Stomach (tissue), 9 donors: Measurements from ENCODE around the gene TRAIP. TPM values are rescaled to one million over a fixed set of nuclear protein-coding genes. Genes with fewer than 3 reads are reported as not detected.
A peak's percentile ranks its signal among the peaks of the same experiment; 100 is the strongest.

Experiments used
- DNase-seq, 2 donors: peaks; one replicate each; pipeline versions ENCODE4 v3.0.0 to v3.0.0-alpha.2; 2013 to 2019
- H3K27ac ChIP-seq, 5 donors: fragments of 200-600 bp in 4 of 5; sonication (generic) in 4 of 5; one replicate each; pipeline ENCODE4 v1.5.1; 2013 to 2019; ENCODE audit warnings: mild to moderate bottlenecking in 1 of 5, moderate library complexity in 1 of 5
- H3K27me3 ChIP-seq, 3 donors: fragments of 200-600 bp; sonication (generic); one replicate each; pipeline ENCODE4 v1.5.1; 2017 to 2019; ENCODE audit warnings: mixed run types in 1 of 3
- H3K36me3 ChIP-seq, 4 donors: fragments of 200-600 bp; sonication (generic); 1 replicate in 3 of 4; 2 replicates in 1 of 4; pipeline ENCODE4 v1.5.1; 2016 to 2019
- H3K4me1 ChIP-seq, 4 donors: fragments of 200-600 bp; sonication (generic); one replicate each; pipeline ENCODE4 v1.5.1; 2016 to 2019
- H3K4me3 ChIP-seq, 4 donors: fragments of 200-600 bp; sonication (generic) in 3 of 4; one replicate each; pipeline ENCODE4 v1.5.1; 2016 to 2019; ENCODE audit warnings: mild to moderate bottlenecking in 1 of 4
- H3K9me3 ChIP-seq, 4 donors: fragments of 200-600 bp; sonication (generic); one replicate each; pipeline ENCODE4 v1.5.1; 2016 to 2019
- EP300 ChIP-seq: sonication (generic); formaldehyde crosslinking; IDR thresholded peaks from one replicate; pipeline ENCODE4 v1.6.1; 2017; ENCODE audit warnings: antibody characterized with exemption
- POLR2A ChIP-seq, 4 donors: fragments of 450-650 bp; IDR thresholded peaks; one replicate each; pipeline ENCODE4 v1.6.1; 2016; ENCODE audit warnings: antibody characterized with exemption in 4 of 4, control low read depth in 2 of 4, mild to moderate bottlenecking in 1 of 4, moderate library complexity in 1 of 4
- POLR2AphosphoS5 ChIP-seq, 3 donors: sonication (generic); formaldehyde crosslinking; IDR thresholded peaks; one replicate each; pipeline ENCODE4 v1.6.1; 2016; ENCODE audit warnings: antibody characterized with exemption in 3 of 3
- WGBS, 5 donors: extraction: QIAGEN DNeasy Blood & Tissue Kit in 3 of 5; methylation state at CpG; one replicate each; pipeline versions ENCODE4 v1.1.5 to v1.1.7; 2013 to 2018; 5-methylcytosine and 5-hydroxymethylcytosine counted together
- intact Hi-C: fragments of 100-400 bp; cut with DNase I; formaldehyde crosslinking; loops from one replicate; pipeline ENCODE4 v1.15.1; 2023; ENCODE audit warnings: low total_unique reads
- polyA plus RNA-seq, 3 donors: library from polyadenylated mRNA; stranded (reverse); fragments of 200-250 nt; gene quantifications; one replicate each; pipeline ENCODE4 v1.2.3, GENCODE V29; 2013
- total RNA-seq, 5 donors: library from RNA; depleted of rRNA; stranded (reverse); fragments of >200 nt; gene quantifications; one replicate each; pipeline versions ENCODE4 v1.1.0 to v1.2.3, GENCODE V29; 2014 to 2016
- TF ChIP-seq, protein P1 (sequence below), 7 experiments: fragments of 450-650 bp in 4 of 7; fragments of 200-600 bp in 3 of 7; sonication (generic) in 3 of 7; IDR thresholded peaks; one replicate each; pipeline ENCODE4 v1.5.1; 2016 to 2019; ENCODE audit warnings: antibody characterized with exemption in 7 of 7, control low read depth in 2 of 7, mild to moderate bottlenecking in 1 of 7
- donor health status: healthy with polysubstance abuse.
- donor health status: Bipolar disorder and iron deficiency.
- donor health status: healthy.

The TRAIP gene
- total and polyA plus RNA-seq, 8 donors, result 1.5 to 7.0 (median 2.5) TPM; not detected in 2

DNA sequence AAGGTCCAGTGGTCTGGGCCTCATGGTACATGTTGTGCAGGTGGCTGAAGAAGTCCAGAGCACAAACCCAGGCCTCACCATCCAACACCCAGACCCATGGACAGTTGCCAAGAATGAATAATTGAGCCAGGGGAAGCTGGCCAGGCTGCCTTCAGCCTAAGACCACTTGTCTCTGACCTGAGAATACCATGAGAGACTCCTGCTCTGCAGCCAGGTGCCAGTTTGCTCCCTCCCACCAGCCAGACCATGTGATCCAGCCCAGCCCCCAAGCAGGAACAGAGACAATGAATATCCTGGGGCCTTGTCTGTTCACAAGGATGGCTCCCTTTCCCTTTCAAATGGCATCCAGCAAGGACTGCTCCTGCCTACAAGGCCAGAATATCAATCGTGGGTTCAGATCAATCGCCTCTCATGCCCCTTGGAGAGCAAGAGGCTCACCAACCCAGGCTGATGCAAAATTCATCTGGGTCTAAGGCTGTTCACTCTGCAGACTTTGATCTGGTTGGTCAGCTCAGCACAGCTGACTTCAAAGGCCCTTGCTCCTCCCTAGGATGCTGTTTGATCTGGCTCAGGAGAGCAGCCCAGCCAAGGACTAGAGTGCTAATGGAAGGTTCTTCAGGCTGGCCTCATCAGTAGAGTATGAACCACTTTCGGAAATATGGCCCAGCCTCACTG, 13.4 kb downstream of the TRAIP start:
- TF ChIP-seq POLR2AphosphoS5 (IDR thresholded peaks at IDR 0.05) (no peak), EP300 (no peak), POLR2A (IDR thresholded peaks at IDR 0.05) (no peak)
- TF ChIP-seq, protein P1, sequence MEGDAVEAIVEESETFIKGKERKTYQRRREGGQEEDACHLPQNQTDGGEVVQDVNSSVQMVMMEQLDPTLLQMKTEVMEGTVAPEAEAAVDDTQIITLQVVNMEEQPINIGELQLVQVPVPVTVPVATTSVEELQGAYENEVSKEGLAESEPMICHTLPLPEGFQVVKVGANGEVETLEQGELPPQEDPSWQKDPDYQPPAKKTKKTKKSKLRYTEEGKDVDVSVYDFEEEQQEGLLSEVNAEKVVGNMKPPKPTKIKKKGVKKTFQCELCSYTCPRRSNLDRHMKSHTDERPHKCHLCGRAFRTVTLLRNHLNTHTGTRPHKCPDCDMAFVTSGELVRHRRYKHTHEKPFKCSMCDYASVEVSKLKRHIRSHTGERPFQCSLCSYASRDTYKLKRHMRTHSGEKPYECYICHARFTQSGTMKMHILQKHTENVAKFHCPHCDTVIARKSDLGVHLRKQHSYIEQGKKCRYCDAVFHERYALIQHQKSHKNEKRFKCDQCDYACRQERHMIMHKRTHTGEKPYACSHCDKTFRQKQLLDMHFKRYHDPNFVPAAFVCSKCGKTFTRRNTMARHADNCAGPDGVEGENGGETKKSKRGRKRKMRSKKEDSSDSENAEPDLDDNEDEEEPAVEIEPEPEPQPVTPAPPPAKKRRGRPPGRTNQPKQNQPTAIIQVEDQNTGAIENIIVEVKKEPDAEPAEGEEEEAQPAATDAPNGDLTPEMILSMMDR (IDR thresholded peaks at IDR 0.05), result no peak
- Histone ChIP-seq H3K27me3 (no peaks in the 10 kb centered on the region), H3K9me3 (no peaks in the 10 kb centered on the region), H3K27ac (no peak overlapping the region), H3K4me1 (peaks cover 0 to 21% (median 12%) of the 10 kb centered on the region in 4 donors), H3K36me3 (peaks cover 0 to 8% (median 0%) of the 10 kb centered on the region in 4 donors), H3K4me3 (no peak overlapping the region)
- intact Hi-C loops, result no loop called here
- WGBS, 5 donors, result 94 to 100% (median 96%) methylated on average over 2 to 3 of the region's 3 CpGs
- peak in 1 of 2 donors; percentile 26 for DNase-seq

DNA sequence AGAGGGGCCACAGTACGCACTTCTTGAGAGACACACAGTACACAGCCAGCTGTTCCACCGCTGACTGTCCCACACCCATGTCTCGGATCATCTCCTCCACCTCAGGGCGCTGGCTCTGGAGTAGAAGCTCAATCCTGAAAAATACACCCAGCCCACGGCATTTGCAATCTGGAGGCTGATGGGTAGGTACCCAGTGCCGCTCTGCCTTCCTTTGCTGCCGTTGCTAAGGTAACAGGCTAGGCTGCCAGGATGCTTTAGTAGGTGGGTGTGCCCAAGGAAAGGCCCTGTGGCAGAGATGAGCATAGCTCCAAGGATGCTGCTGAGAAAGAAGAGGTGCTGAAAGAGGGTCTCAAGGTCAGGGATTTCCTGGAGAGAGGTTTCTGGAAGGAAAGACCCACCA, 14.6 kb downstream of the TRAIP start:
- DNase-seq, result no peak
- TF ChIP-seq POLR2A (IDR thresholded peaks at IDR 0.05) (no peak), EP300 (no peak), POLR2AphosphoS5 (IDR thresholded peaks at IDR 0.05) (no peak)
- TF ChIP-seq, protein P1 (IDR thresholded peaks at IDR 0.05), result no peak
- H3K4me1 ChIP-seq, result peaks cover 0 to 21% (median 12%) of the 10 kb centered on the region in 4 donors
- H3K36me3 ChIP-seq, result peaks cover 0 to 5% (median 0%) of the 10 kb centered on the region in 4 donors
- H3K4me3 ChIP-seq, result no peak overlapping the region
- no peaks in the 10 kb centered on the region for H3K27me3 ChIP-seq
- intact Hi-C loops, result no loop called here
- H3K9me3 ChIP-seq, result no peaks in the 10 kb centered on the region
- H3K27ac ChIP-seq, result no peak overlapping the region
- 91 to 96% (median 93%) methylated on average over 7 of the region's 7 CpGs for WGBS, 5 donors

DNA sequence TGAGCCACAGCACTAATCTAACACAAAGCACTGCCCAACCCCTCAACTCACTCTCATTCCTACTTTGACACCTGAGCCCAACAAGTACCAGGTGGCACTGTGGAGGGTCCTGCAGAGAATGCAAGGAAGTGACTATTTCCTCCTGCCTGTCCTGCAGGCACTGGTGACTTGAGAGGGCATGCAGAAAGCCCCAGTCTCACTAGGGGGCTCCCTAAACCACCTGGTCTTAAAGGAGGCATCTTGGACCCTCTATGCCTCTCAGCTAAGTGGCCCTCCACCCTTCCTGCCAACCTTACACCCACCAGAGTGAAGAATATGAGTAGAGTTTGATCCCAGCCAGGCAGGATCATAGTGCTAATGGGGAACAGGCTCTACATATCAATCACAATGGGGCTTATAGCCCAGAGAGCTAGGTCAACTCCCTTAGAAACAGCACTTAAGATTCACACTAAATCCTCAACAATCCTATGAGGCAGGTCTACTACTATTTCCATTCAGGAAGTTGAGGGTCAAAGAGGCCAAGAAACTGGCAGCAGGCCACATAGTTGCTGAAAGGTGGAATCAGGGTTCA, 15.2 kb downstream of the TRAIP start:
- peaks cover 0 to 21% (median 12%) of the 10 kb centered on the region in 4 donors for H3K4me1 ChIP-seq
- TF ChIP-seq POLR2AphosphoS5 (IDR thresholded peaks at IDR 0.05) (no peak), POLR2A (IDR thresholded peaks at IDR 0.05) (no peak), EP300 (no peak)
- TF ChIP-seq, protein P1 (IDR thresholded peaks at IDR 0.05), result peak in 1 of 7 experiments; percentile 8
- H3K9me3 ChIP-seq, result no peaks in the 10 kb centered on the region
- no peaks in the 10 kb centered on the region for H3K27me3 ChIP-seq
- peaks cover 0 to 5% (median 0%) of the 10 kb centered on the region in 4 donors for H3K36me3 ChIP-seq
- DNase-seq, result peak; percentile 29 to 51
- intact Hi-C loops, result no loop called here
- H3K4me3 ChIP-seq, result no peak overlapping the region
- no peak overlapping the region for H3K27ac ChIP-seq

DNA sequence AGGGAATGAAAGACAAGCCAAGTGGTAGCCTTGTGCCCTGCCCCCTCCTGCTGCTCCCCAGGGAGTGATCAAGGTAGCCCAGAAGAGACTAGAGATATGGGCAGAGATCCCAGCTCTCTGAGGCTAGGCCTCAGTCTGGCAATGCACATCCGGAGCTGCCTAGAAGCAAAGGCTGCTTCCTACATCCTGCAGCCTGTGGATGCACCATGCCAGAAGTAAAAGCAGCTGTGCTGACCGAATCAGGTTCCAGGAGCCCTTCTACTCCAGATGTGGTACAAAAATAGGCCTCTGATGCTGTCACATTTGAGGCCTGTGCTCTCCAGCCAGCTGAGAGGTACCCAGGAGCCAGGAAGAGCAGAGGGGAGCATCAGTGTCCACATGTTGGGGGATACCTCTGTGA, 16.0 kb downstream of the TRAIP start:
- DNase-seq, result peak in 1 of 2 donors; percentile 48
- Histone ChIP-seq H3K36me3 (peaks cover 0 to 5% (median 0%) of the 10 kb centered on the region in 4 donors), H3K9me3 (no peaks in the 10 kb centered on the region), H3K4me3 (no peak overlapping the region), H3K4me1 (peaks cover 0 to 21% (median 12%) of the 10 kb centered on the region in 4 donors), H3K27ac (no peak overlapping the region), H3K27me3 (no peaks in the 10 kb centered on the region)
- intact Hi-C loops, result no loop called here
- 67 to 95% (median 77%) methylated on average over 1 to 2 of the region's 2 CpGs for WGBS, 5 donors
- TF ChIP-seq, protein P1 (IDR thresholded peaks at IDR 0.05), result no peak
- TF ChIP-seq POLR2A (IDR thresholded peaks at IDR 0.05), result no peak
- TF ChIP-seq EP300, result no peak
- TF ChIP-seq POLR2AphosphoS5 (IDR thresholded peaks at IDR 0.05), result no peak
